GM12872 (cell line): ENCODE data around the gene CUL1.

Source experiments
- TF ChIP-seq, protein P1 (sequence below): IDR thresholded peaks from 3 replicates; pipeline ENCODE4 v1.5.1; 2011; ENCODE audit warnings: low read depth, mild to moderate bottlenecking, low read length, moderate library complexity; ENCODE audit not compliant: insufficient read depth

CUL1 gene

DNA sequence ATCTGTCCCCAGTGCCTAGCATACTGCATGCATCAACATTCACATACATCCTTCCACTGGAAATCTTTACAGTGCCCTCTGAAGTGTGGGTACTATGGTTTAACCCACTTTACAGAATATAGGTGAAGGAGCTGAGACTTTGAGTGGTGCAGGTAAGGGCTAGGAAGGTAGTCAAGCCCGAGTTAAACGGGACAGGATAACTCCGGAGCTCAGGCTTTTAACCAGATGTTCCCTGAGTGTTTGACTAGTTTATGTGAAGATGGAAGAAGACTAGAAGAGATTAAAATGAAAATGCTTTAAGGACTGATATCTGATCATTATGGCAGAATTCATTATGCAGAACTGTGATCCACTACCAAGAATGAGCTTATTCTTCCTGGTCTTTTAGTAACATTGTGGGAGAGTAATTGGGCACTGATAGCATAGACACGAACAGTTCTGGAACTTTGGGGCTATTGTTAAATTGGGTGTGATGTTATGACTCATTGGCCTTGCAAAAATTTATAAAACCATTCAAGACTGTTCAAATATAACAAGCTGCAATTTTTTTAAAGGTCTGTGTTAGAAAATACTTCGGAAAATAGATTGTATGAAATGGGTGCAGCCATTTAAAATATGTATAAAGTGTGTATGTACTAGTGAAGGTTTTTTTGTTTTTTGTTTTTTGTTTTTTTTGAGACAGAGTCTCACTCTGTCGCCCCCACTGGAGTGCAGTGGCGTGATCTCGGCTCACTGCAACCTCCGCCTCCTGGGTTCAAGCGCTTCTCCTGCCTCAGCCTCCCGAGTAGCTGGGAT, 4.4 kb downstream of the CUL1 start:
- TF ChIP-seq, protein P1, sequence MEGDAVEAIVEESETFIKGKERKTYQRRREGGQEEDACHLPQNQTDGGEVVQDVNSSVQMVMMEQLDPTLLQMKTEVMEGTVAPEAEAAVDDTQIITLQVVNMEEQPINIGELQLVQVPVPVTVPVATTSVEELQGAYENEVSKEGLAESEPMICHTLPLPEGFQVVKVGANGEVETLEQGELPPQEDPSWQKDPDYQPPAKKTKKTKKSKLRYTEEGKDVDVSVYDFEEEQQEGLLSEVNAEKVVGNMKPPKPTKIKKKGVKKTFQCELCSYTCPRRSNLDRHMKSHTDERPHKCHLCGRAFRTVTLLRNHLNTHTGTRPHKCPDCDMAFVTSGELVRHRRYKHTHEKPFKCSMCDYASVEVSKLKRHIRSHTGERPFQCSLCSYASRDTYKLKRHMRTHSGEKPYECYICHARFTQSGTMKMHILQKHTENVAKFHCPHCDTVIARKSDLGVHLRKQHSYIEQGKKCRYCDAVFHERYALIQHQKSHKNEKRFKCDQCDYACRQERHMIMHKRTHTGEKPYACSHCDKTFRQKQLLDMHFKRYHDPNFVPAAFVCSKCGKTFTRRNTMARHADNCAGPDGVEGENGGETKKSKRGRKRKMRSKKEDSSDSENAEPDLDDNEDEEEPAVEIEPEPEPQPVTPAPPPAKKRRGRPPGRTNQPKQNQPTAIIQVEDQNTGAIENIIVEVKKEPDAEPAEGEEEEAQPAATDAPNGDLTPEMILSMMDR: no peak

DNA sequence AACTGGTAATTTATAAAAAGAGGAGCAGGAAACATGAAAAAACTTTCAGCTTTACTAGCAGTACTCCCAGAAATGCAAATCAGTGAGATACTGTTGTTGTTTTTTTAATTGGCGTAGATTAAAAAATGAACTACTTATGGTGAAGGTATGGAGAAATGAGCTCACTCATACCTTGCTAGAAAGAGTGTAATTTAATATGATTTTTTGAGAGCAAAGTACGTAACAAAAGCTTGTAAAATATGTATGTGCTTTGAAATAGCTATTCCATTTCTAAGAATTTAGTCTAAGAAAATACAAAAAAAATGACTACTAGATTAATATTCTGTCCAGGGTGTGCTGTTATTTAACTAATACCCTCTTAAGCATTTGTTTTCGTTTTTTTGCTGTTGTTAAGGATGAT, 5.5 kb downstream of the CUL1 start:
- TF ChIP-seq, protein P1: no peak

DNA sequence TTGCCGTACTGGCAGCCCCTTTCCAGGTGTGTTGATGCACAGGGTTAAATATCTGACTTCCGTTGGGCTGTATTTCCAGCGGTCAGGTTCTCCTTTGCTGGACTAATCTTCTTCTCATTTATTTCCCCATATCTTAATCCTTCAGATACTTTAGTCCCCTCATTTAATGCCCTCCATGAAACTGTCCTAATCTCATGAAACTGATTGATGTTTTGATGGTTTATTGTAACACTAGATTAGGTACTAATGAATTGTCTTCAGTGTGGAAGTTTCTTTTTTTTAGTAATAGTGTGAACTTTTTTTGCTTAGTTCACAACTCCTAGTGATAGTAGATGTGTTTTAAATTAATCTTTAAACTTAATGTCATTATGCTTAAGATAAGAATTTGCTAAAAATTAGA, 6.3 kb downstream of the CUL1 start:
- TF ChIP-seq, protein P1: no peak

DNA sequence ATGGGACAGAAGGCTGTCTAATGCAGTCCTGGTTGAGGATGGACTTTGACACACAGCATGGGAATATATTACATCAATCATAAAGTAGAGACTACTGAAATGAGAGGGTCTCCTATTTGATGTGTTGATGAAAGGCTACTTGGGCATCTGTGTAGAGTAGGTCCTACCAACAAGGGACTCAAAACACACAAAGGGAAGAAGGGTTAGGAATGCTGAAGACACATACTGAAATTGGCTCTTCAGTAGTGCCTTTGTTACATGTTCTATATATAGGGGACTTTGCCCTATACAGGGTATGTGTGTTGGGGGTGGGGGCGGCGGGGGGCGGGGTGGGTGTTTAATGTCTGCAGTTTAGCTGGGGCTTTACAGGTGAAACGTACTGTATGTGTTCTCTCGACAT, 7.7 kb downstream of the CUL1 start:
- TF ChIP-seq, protein P1: no peak

DNA sequence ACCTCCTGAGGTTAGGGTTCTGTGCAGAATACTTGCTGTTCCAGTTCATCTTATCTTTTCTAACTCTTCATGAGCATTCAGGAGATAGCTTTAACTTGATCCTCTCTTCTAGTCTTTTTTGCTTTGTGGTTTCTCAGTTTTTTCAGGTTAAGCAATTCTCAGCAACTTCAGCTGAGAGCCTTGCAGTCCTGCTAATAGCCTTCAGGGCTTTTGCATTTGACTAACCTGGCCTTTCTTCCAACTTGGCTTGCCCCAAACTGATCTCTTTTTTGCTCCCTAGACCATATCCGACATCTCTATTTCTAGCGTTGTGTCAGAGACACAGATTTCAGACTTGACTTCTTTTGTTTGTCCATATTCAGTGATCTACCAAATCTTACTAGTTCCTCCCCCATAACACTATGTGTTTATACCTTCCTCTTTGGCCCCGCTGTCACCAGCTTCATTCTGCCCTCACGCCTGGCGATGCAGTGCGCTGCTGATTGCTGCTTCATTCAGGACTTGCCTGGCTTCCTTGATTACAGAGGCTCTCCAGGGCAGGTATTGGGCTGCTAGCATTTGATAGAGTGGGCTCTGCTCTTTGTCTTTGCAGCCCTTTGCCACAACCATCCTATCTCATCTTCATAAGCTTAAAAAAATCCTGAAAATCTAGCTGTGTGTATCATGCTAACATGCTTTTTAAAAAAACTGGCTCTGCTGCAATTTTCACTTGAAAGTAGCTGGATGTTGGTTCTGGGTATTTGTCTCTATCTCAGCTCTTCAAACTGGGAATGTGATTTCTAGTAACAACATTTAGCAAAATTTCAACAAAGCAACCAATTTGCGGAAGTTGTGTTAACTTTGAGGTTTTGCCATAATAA, 9.6 kb downstream of the CUL1 start:
- TF ChIP-seq, protein P1: no peak

DNA sequence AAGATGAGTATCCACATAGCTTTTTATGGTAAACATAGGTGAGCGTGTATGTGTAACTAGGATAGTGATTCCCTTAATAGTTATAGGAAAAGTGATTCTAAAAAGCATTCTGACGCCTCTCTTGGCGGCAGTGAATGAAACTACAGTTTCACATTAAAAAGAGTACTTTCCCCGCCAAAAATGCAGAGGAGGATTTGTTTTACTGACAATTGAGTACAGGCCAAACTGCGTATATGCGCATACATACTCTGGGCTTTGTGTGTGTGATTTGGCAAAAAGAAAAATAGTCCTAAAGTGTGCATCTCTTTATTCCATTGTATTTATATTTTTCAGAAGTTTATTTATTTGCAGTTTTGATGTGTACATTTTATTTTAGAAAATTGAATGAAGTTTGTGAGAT, 10.3 kb downstream of the CUL1 start:
- TF ChIP-seq, protein P1: no peak
